ENCODE data around the gene GNGT1. TPM values are rescaled to one million over a fixed set of nuclear protein-coding genes. Genes with fewer than 3 reads are reported as not detected.

GNGT1 gene
- total RNA-seq, 2 experiments from 2014 or later = not detected

GRCh38 chr7:93937818-93938217, 31.5 kb downstream of the GNGT1 start:
- H3K9me3 Mint-ChIP-seq = no peaks in the 10 kb centered on the region
- no peak for DNase-seq
- no peak overlapping the region for H3K27ac Mint-ChIP-seq
- H3K36me3 Mint-ChIP-seq = no peaks in the 10 kb centered on the region
- H3K4me1 Mint-ChIP-seq = no peaks in the 10 kb centered on the region
- ATAC-seq (ENCODE audit: low read depth) = no peak
- no peak overlapping the region for H3K4me3 Mint-ChIP-seq
- H3K27me3 Mint-ChIP-seq = peaks cover 18% of the 10 kb centered on the region
- POLR2A ChIA-PET = no interaction called here

DNA sequence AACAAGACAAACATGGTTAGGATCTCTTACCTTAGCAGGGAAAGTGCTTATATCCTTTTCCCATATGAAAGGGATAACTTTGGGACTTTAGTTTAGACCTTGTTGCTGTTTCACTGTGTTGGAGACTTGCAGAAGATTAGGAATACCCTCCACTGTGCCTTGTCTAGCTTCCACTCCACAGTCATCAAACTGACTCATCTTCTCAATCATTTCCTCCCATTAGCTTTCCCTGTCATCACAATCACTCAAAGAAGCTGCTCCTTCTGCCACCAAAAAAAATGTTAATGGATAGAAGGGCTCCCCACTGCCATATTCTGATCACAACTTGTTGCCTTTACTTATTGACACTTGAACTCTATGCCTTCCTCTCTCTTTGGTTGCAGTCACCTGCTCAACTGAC, 31.9 kb downstream of the GNGT1 start:
- H3K36me3 Mint-ChIP-seq = no peaks in the 10 kb centered on the region
- no peaks in the 10 kb centered on the region for H3K4me1 Mint-ChIP-seq
- H3K4me3 Mint-ChIP-seq = no peak overlapping the region
- DNase-seq = no peak
- H3K27me3 Mint-ChIP-seq = peaks cover 18% of the 10 kb centered on the region
- H3K27ac Mint-ChIP-seq = no peak overlapping the region
- POLR2A ChIA-PET = no interaction called here
- ATAC-seq (ENCODE audit: low read depth) = no peak
- no peaks in the 10 kb centered on the region for H3K9me3 Mint-ChIP-seq

- Mint-ChIP-seq H3K4me3 (no peak overlapping the region), H3K27me3 (peaks cover 17% of the 10 kb centered on the region), H3K36me3 (no peaks in the 10 kb centered on the region), H3K4me1 (no peaks in the 10 kb centered on the region), H3K27ac (no peak overlapping the region), H3K9me3 (no peaks in the 10 kb centered on the region)
- POLR2A ChIA-PET = no interaction called here
- DNase-seq = no peak
- ATAC-seq (ENCODE audit: low read depth) = no peak
These were observed 35.6 kb downstream of the GNGT1 start for GRCh38 chr7:93941945-93942344.

DNA sequence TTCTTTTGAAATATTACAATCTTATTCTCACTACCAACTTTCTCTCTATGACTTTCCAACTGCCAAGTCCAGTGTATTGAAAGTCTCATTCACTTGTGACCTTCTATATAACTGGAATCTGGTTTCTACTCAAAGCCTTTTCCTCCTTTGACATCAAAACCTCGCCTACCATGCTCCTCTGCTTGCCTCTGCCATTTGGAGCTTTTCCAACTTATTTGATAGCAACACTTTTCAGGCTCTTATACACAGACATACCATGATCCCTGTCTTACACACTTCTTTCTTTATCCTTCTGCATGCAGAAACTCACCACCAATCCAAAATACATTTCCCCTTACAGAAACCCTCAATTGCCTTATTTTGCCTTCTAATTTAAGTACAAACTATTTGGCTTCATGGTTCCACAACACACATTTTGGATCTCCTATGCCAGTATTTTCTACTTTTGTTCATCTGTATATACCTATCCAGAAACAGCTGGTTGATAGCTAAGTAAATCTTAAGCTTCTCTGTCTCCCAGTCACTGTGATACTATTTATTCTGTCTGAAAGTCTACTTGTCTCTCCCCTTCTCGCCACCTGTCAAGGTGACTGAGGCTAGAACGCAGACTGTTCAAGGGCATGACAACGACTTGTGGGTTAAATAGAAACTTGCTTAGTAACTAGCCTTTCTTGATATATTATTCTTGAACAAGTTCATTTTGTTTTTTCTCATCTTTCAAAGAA, 37.6 kb downstream of the GNGT1 start:
- ATAC-seq (ENCODE audit: low read depth) (no peak), DNase-seq (no peak)
- Mint-ChIP-seq H3K9me3 (no peaks in the 10 kb centered on the region), H3K36me3 (no peaks in the 10 kb centered on the region), H3K4me1 (no peaks in the 10 kb centered on the region), H3K27ac (no peak overlapping the region), H3K27me3 (peaks cover 11% of the 10 kb centered on the region), H3K4me3 (no peak overlapping the region)
- POLR2A ChIA-PET = no interaction called here

DNA sequence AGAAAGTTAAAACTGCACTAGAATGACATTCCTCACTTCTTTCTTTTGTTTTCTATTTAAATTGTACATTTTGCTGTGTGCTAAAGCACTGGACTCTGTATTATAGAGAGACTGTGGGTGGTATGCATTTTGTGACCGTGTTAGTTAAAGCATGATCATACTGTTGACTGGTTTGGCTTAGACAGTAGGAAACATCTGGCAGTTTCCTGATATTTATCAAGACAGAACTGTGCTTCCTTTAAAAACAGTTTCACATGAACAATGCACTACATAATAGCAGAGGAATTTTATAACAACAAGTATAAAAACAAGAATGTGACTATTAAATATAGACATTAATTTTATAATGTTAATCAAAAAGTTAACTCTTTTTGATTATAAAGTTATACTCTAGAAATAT, 38.3 kb downstream of the GNGT1 start:
- Mint-ChIP-seq H3K4me1 (no peaks in the 10 kb centered on the region), H3K9me3 (no peaks in the 10 kb centered on the region), H3K27ac (no peak overlapping the region), H3K36me3 (no peaks in the 10 kb centered on the region), H3K4me3 (no peak overlapping the region), H3K27me3 (peaks cover 10% of the 10 kb centered on the region)
- DNase-seq = no peak
- no peak for ATAC-seq (ENCODE audit: low read depth)
- POLR2A ChIA-PET = no interaction called here

DNA sequence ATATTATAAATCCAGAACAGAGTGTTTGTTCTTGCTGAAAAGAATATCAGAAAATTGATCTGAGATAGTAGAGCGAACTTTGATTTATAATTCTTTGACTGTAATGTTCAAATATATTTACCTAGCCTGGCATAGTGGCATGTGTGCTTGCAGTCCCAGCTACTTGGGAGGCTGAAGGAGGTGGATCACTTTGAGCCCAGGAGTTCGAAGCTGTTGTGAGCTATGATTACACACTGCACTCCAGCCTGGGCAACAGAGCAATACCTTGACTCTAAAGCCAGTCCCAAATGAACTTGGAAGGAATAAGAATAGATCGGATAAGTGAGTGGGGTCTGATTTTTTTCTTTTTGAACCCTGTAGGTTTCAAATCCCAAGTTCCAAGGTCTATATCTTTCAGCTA, 38.7 kb downstream of the GNGT1 start:
- DNase-seq = no peak
- Mint-ChIP-seq H3K27ac (no peak overlapping the region), H3K4me3 (no peak overlapping the region), H3K4me1 (no peaks in the 10 kb centered on the region), H3K9me3 (no peaks in the 10 kb centered on the region), H3K36me3 (no peaks in the 10 kb centered on the region), H3K27me3 (peaks cover 6% of the 10 kb centered on the region)
- POLR2A ChIA-PET = no interaction called here
- ATAC-seq (ENCODE audit: low read depth) = no peak

DNA sequence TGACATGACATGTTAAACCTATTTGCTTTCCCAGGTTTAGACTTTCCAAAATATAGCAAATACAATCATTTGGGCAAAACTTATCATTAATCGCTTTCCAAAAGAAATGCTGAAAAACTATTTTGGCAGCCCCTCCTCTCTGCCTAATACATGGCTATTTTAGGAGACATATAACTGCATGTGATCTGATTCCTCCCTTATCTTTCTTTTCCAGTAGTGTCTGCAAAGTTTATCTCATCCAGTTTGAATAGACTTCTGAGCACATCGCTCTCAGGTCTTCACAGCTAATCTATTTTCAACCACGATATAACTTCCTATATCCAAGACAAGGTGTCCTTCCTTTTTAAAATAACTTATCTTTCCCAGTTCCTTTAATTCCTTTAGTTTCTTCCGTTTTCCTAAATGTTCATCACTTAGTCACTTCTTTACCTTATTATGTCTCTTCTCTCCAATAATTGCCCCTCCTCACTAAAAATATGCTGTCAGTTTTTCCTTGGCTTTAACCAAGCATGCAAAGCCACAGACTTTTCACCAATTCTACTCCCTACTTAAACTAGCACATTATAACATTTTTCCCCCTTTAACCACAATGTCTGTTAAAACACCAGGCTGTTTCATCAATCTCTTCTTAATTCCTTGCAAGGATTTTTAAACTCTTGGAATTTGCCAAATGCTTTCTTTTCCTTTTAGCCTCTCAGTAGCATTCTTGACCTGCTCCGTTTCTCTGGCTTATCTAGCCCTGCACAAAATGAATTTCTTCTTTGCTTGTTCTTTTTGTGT, 39.6 kb downstream of the GNGT1 start:
- H3K4me1 Mint-ChIP-seq = no peaks in the 10 kb centered on the region
- no peak overlapping the region for H3K27ac Mint-ChIP-seq
- ATAC-seq (ENCODE audit: low read depth) (no peak), DNase-seq (no peak)
- H3K36me3 Mint-ChIP-seq = no peaks in the 10 kb centered on the region
- peaks cover 1% of the 10 kb centered on the region for H3K27me3 Mint-ChIP-seq
- H3K9me3 Mint-ChIP-seq = no peaks in the 10 kb centered on the region
- H3K4me3 Mint-ChIP-seq = no peak overlapping the region
- POLR2A ChIA-PET = no interaction called here

DNA sequence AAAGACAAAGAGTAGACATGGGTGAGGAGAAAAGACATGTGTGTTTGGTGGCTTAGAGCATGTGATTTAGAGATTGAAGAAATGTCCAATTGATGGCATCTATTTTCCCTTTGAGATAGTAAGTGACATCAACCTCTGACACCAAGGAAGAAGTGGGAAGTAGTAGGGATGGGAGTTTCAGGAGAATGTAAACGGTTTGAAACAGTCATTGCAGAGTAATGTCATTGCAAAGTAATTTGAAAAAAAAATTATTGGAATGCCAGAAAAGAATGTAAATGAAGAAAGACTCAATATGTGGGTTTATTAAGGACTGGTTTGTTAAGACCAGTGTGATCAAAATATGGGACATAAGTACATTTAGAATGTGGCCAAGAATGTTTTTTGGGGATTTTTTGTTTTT, 41.7 kb downstream of the GNGT1 start:
- POLR2A ChIA-PET = no interaction called here

GRCh38 chr7:93948873-93949272, 42.5 kb downstream of the GNGT1 start:
- no peak for ATAC-seq (ENCODE audit: low read depth)
- Mint-ChIP-seq H3K27ac (no peak overlapping the region), H3K36me3 (no peaks in the 10 kb centered on the region), H3K4me1 (no peaks in the 10 kb centered on the region), H3K9me3 (no peaks in the 10 kb centered on the region), H3K27me3 (no peaks in the 10 kb centered on the region), H3K4me3 (no peak overlapping the region)
- no peak for DNase-seq
- POLR2A ChIA-PET = no interaction called here

More for the DNA sequence above, 41.7 kb downstream of the GNGT1 start:
- no peak for ATAC-seq (ENCODE audit: low read depth)
- H3K4me3 Mint-ChIP-seq = no peak overlapping the region
- no peaks in the 10 kb centered on the region for H3K4me1 Mint-ChIP-seq
- DNase-seq = no peak
- H3K27ac Mint-ChIP-seq = no peak overlapping the region
- H3K9me3 Mint-ChIP-seq = no peaks in the 10 kb centered on the region
- H3K27me3 Mint-ChIP-seq = no peaks in the 10 kb centered on the region
- H3K36me3 Mint-ChIP-seq = no peaks in the 10 kb centered on the region

GRCh38 chr7:93949423-93949822, 43.1 kb downstream of the GNGT1 start:
- no peaks in the 10 kb centered on the region for H3K4me1 Mint-ChIP-seq
- H3K36me3 Mint-ChIP-seq = no peaks in the 10 kb centered on the region
- no peaks in the 10 kb centered on the region for H3K27me3 Mint-ChIP-seq
- DNase-seq = no peak
- H3K27ac Mint-ChIP-seq = no peak overlapping the region
- ATAC-seq (ENCODE audit: low read depth) = no peak
- H3K4me3 Mint-ChIP-seq = no peak overlapping the region
- no peaks in the 10 kb centered on the region for H3K9me3 Mint-ChIP-seq
- POLR2A ChIA-PET = no interaction called here

- H3K27ac Mint-ChIP-seq = no peak overlapping the region
- no peak for ATAC-seq (ENCODE audit: low read depth)
- H3K4me1 Mint-ChIP-seq = no peaks in the 10 kb centered on the region
- H3K27me3 Mint-ChIP-seq = no peaks in the 10 kb centered on the region
- H3K4me3 Mint-ChIP-seq = no peak overlapping the region
- no peaks in the 10 kb centered on the region for H3K9me3 Mint-ChIP-seq
- POLR2A ChIA-PET = no interaction called here
- no peak for DNase-seq
- no peaks in the 10 kb centered on the region for H3K36me3 Mint-ChIP-seq
These were observed 48.9 kb downstream of the GNGT1 start for GRCh38 chr7:93955304-93955703.

- no peaks in the 10 kb centered on the region for H3K27me3 Mint-ChIP-seq
- DNase-seq (no peak), ATAC-seq (ENCODE audit: low read depth) (no peak)
- H3K36me3 Mint-ChIP-seq = no peaks in the 10 kb centered on the region
- H3K4me3 Mint-ChIP-seq = no peak overlapping the region
- H3K9me3 Mint-ChIP-seq = no peaks in the 10 kb centered on the region
- no peak overlapping the region for H3K27ac Mint-ChIP-seq
- POLR2A ChIA-PET = no interaction called here
- no peaks in the 10 kb centered on the region for H3K4me1 Mint-ChIP-seq
These were observed 51.4 kb downstream of the GNGT1 start for GRCh38 chr7:93957767-93958166.

- Mint-ChIP-seq H3K4me3 (no peak overlapping the region), H3K27ac (no peak overlapping the region), H3K27me3 (no peaks in the 10 kb centered on the region), H3K4me1 (no peaks in the 10 kb centered on the region), H3K36me3 (no peaks in the 10 kb centered on the region), H3K9me3 (no peaks in the 10 kb centered on the region)
- POLR2A ChIA-PET = no interaction called here
- no peak for ATAC-seq (ENCODE audit: low read depth)
- DNase-seq = no peak
These were observed 51.8 kb downstream of the GNGT1 start for GRCh38 chr7:93958216-93958615.

DNA sequence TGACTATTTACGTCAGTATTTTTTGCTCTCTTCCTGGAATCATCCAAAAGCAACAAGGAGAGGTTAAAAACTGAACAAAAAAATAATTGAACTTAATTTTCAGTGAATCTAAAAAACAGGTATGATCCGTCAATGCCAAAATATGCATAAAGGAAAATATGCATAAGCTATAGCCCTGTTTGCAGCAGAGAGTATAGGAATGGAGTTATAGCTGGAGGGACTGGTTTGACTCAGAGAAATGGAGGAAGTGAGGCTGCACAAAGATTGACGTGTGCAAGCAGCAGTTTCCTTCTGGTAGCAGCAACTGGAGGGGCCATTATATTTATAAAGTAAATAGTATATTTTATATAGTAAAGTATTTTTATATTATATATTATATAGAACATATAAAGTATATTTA, 52.3 kb downstream of the GNGT1 start:
- Mint-ChIP-seq H3K4me1 (no peaks in the 10 kb centered on the region), H3K27me3 (no peaks in the 10 kb centered on the region), H3K9me3 (no peaks in the 10 kb centered on the region), H3K4me3 (no peak overlapping the region), H3K36me3 (no peaks in the 10 kb centered on the region), H3K27ac (no peak overlapping the region)
- DNase-seq (no peak), ATAC-seq (ENCODE audit: low read depth) (no peak)
- POLR2A ChIA-PET = no interaction called here
